Stimulated activated CD8-positive, alpha-beta memory T cell treated with anti-CD3 and anti-CD28 coated beads, Interleukin-7, amount 100 ng/mL, for 48 hours (primary cell): ENCODE results near the gene CSK.
A peak's percentile ranks its signal among the peaks of the same experiment; 100 is the strongest.

ENCODE experiments used
- DNase-seq, 2 donors: peaks; one replicate each; pipeline ENCODE4 v3.0.0-alpha.2; 2020; ENCODE audit warnings: low read depth in 1 of 2; ENCODE audit errors: extremely low read depth in 1 of 2

The CSK gene

GRCh38 chr15:74786551-74787165, 4.8 kb downstream of the CSK start:
- DNase-seq = no peak

GRCh38 chr15:74787251-74788041, 5.6 kb downstream of the CSK start:
- DNase-seq = peak; percentile 82 to 95

- DNase-seq = no peak
Measured at GRCh38 chr15:74788042-74788682, 6.3 kb downstream of the CSK start.

GRCh38 chr15:74788683-74789151, 6.8 kb downstream of the CSK start:
- DNase-seq = no peak

- DNase-seq = no peak
Measured at GRCh38 chr15:74789171-74789631, 7.3 kb downstream of the CSK start.

- no peak for DNase-seq
Measured at GRCh38 chr15:74789741-74790079, 7.8 kb downstream of the CSK start.

GRCh38 chr15:74790080-74790916, 8.4 kb downstream of the CSK start:
- DNase-seq = no peak

GRCh38 chr15:74791007-74791406, 9.1 kb downstream of the CSK start:
- no peak for DNase-seq

GRCh38 chr15:74791667-74792066, 9.8 kb downstream of the CSK start:
- DNase-seq = no peak

- no peak for DNase-seq
Measured at GRCh38 chr15:74792227-74793016, 10.5 kb downstream of the CSK start.

- no peak for DNase-seq
Measured at GRCh38 chr15:74793135-74794028, 11.5 kb downstream of the CSK start.

GRCh38 chr15:74794248-74794969, 12.5 kb downstream of the CSK start:
- no peak for DNase-seq

- DNase-seq = no peak
Measured at GRCh38 chr15:74794970-74795349, 13.1 kb downstream of the CSK start.

GRCh38 chr15:74795966-74796625, 14.2 kb downstream of the CSK start:
- no peak for DNase-seq

- DNase-seq = no peak
Measured at GRCh38 chr15:74798388-74799254, 16.7 kb downstream of the CSK start.

- no peak for DNase-seq
Measured at GRCh38 chr15:74799255-74799855, 17.5 kb downstream of the CSK start.
